CD14-positive monocyte (primary cell): ENCODE measurements around the gene PPM1B. TPM values are rescaled to one million over a fixed set of nuclear protein-coding genes. Genes with fewer than 3 reads are reported as not detected.
"Not testable (repeated sequence)": the region's sequence is repeated elsewhere in the genome, so short reads cannot be mapped to it uniquely, and the experiment has no call there.

Experiments
- DNase-seq, 3 donors: peaks; one replicate each; pipeline ENCODE4 v3.0.0-alpha.2; 2011 to 2022
- H2AFZ ChIP-seq: 2 replicates; pipeline ENCODE4 v1.6.0; 2012; ENCODE audit warnings: mild to moderate bottlenecking, low read depth, low read length, inconsistent platforms; ENCODE audit not compliant: insufficient read depth, poor library complexity, severe bottlenecking
- H3K27ac ChIP-seq, 2 donors: 1 replicate in 1 of 2; 2 replicates in 1 of 2; pipeline ENCODE4 v1.5.1; 2012 to 2013; ENCODE audit warnings: low read length in 2 of 2, control low read depth in 1 of 2, inconsistent platforms in 1 of 2, low read depth in 1 of 2, mild to moderate bottlenecking in 1 of 2
- H3K27me3 ChIP-seq, 2 donors: one replicate each; pipeline versions ENCODE4 v1.6.0 to v1.6.1; 2011 to 2013; ENCODE audit warnings: low read length in 2 of 2; ENCODE audit not compliant: control insufficient read depth in 2 of 2, insufficient read depth in 2 of 2
- H3K36me3 ChIP-seq, 2 donors: replicated peaks in 1 of 2; 1 replicate in 1 of 2; 2 replicates in 1 of 2; pipeline versions ENCODE4 v1.5.1 to v1.6.1; 2012 to 2013; ENCODE audit warnings: low read length in 2 of 2, control low read depth in 1 of 2, inconsistent platforms in 1 of 2, mild to moderate bottlenecking in 1 of 2; ENCODE audit not compliant: insufficient read depth in 2 of 2, control insufficient read depth in 1 of 2
- H3K4me1 ChIP-seq, 2 donors: 1 replicate in 1 of 2; 2 replicates in 1 of 2; pipeline versions ENCODE4 v1.5.1 to v1.6.1; 2012 to 2013; ENCODE audit warnings: low read length in 2 of 2, control low read depth in 1 of 2, inconsistent platforms in 1 of 2, mild to moderate bottlenecking in 1 of 2, moderate library complexity in 1 of 2; ENCODE audit not compliant: insufficient read depth in 2 of 2, control insufficient read depth in 1 of 2
- H3K4me2 ChIP-seq: replicated peaks from 2 replicates; pipeline ENCODE3; 2012; ENCODE audit warnings: low read length, moderate library complexity, mild to moderate bottlenecking; ENCODE audit not compliant: poor library complexity, severe bottlenecking; ENCODE audit errors: extremely low read depth
- H3K4me3 ChIP-seq, 3 experiments: fragments of 200-600 bp in 1 of 3; sonication (generic) in 1 of 3; replicated peaks in 1 of 3; 1 replicate in 2 of 3; 2 replicates in 1 of 3; pipeline ENCODE4 v1.5.1; 2011 to 2013; ENCODE audit warnings: low read length in 3 of 3, mild to moderate bottlenecking in 3 of 3, control low read depth in 2 of 3, low read depth in 2 of 3, inconsistent platforms in 1 of 3, moderate library complexity in 1 of 3
- H3K79me2 ChIP-seq: 2 replicates; pipeline ENCODE4 v1.6.0; 2012; ENCODE audit warnings: mild to moderate bottlenecking, control low read depth, inconsistent platforms, low read length, moderate library complexity; ENCODE audit not compliant: insufficient read depth
- H3K9ac ChIP-seq: 2 replicates; pipeline ENCODE4 v1.6.0; 2017; ENCODE audit warnings: low read length, mild to moderate bottlenecking; ENCODE audit not compliant: insufficient read depth, poor library complexity, severe bottlenecking
- H3K9me3 ChIP-seq, 2 donors: replicated peaks in 1 of 2; 1 replicate in 1 of 2; 2 replicates in 1 of 2; pipeline versions ENCODE4 v1.5.1 to v1.6.1; 2012 to 2013; ENCODE audit warnings: low read length in 2 of 2, control low read depth in 1 of 2; ENCODE audit not compliant: control insufficient read depth in 1 of 2, insufficient read depth in 1 of 2
- H4K20me1 ChIP-seq: 2 replicates; pipeline ENCODE4 v1.6.0; 2012; ENCODE audit warnings: mild to moderate bottlenecking, low read length, control low read depth, moderate library complexity; ENCODE audit not compliant: insufficient read depth
- H3K27ac Mint-ChIP-seq, 7 donors: one replicate each; pipeline ENCODE4 v1.8.0; 2020; ENCODE audit warnings: mild to moderate bottlenecking in 7 of 7, mixed read lengths in 7 of 7, moderate library complexity in 6 of 7, inconsistent platforms in 2 of 7
- H3K27me3 Mint-ChIP-seq, 3 donors: one replicate each; pipeline ENCODE4 v1.8.0; 2021 to 2022; ENCODE audit warnings: low read depth in 3 of 3, mild to moderate bottlenecking in 3 of 3, mixed read lengths in 3 of 3, moderate library complexity in 3 of 3, inconsistent platforms in 1 of 3
- H3K36me3 Mint-ChIP-seq, 2 donors: one replicate each; pipeline ENCODE4 v1.8.0; 2020; ENCODE audit warnings: mixed read lengths in 2 of 2, inconsistent platforms in 1 of 2, mild to moderate bottlenecking in 1 of 2
- H3K4me1 Mint-ChIP-seq: one replicate; pipeline ENCODE4 v1.8.0; 2020; ENCODE audit warnings: mild to moderate bottlenecking, mixed read lengths
- H3K4me3 Mint-ChIP-seq, 2 donors: one replicate each; pipeline ENCODE4 v1.8.0; 2020; ENCODE audit warnings: mild to moderate bottlenecking in 2 of 2, mixed read lengths in 2 of 2, moderate library complexity in 1 of 2
- H3K9me3 Mint-ChIP-seq, 7 donors: one replicate each; pipeline ENCODE4 v1.8.0; 2020 to 2022; ENCODE audit warnings: mixed read lengths in 7 of 7, mild to moderate bottlenecking in 6 of 7, moderate library complexity in 6 of 7, inconsistent platforms in 2 of 7
- CTCF ChIP-seq: fragments of 200-600 bp; IDR thresholded peaks from one replicate; pipeline ENCODE4 v1.8.0; 2022; ENCODE audit warnings: antibody characterized with exemption, mild to moderate bottlenecking
- WGBS: methylation state at CpG from one replicate; pipeline ENCODE4 v1.1.5; 2013; ENCODE audit warnings: missing lambda C conversion rate; ENCODE audit not compliant: insufficient coverage; 5-methylcytosine and 5-hydroxymethylcytosine counted together
- intact Hi-C, 2 donors: fragments of 100-400 bp; cut with micrococcal nuclease; formaldehyde crosslinking; loops; one replicate each; pipeline versions ENCODE4 v1.15.0 to v1.15.1; 2023
- polyA plus RNA-seq, 3 donors: library from polyadenylated mRNA; depleted of rRNA in 1 of 3; unstranded in 2 of 3; stranded (reverse) in 1 of 3; fragments of 300-500 nt in 2 of 3; fragments of >200 nt in 1 of 3; fragmentation: Illumina TruSeq in 2 of 3; gene quantifications; 1 replicate in 2 of 3; 2 replicates in 1 of 3; pipeline ENCODE4 v1.2.3, GENCODE V29; 2012 to 2021

The PPM1B gene
- polyA plus RNA-seq, 3 donors: 17.7 to 34.6 (median 24.9) TPM

GRCh38 chr2:44207102-44207501 lies 38.4 kb downstream of the PPM1B start:
- intact Hi-C loops: no loop called here
- Histone ChIP-seq H2AFZ (no peak overlapping the region), H3K4me1 (no peaks in the 10 kb centered on the region), H3K4me2 (no peak overlapping the region), H4K20me1 (peaks cover 97% of the 10 kb centered on the region), H3K9ac (no peak overlapping the region), H3K9me3 (no peaks in the 10 kb centered on the region), H3K79me2 (peaks cover 97% of the 10 kb centered on the region), H3K27ac (peak overlapping the region in 1 of 2 donors; percentile 3), H3K36me3 (peaks cover 26 to 68% of the 10 kb centered on the region in 2 donors), H3K4me3 (no peak overlapping the region), H3K27me3 (no peaks in the 10 kb centered on the region)
- Mint-ChIP-seq H3K4me1 (no peaks in the 10 kb centered on the region), H3K4me3 (no peak overlapping the region), H3K27me3 (no peaks in the 10 kb centered on the region), H3K36me3 (peaks cover 41 to 55% of the 10 kb centered on the region in 2 donors), H3K9me3 (peaks cover 0 to 3% (median 0%) of the 10 kb centered on the region in 7 donors), H3K27ac (no peak overlapping the region)
- no peak for TF ChIP-seq CTCF
- WGBS: no CpG with 5 or more reads among the region's 2 CpGs
- DNase-seq: no peak

- Histone ChIP-seq H4K20me1 (peaks cover 97% of the 10 kb centered on the region), H3K79me2 (peaks cover 97% of the 10 kb centered on the region), H3K36me3 (peaks cover 31 to 68% of the 10 kb centered on the region in 2 donors)
- H3K4me3 ChIP-seq, H3K4me2 ChIP-seq, H3K9me3 ChIP-seq, DNase-seq, H3K4me3 Mint-ChIP-seq, H2AFZ ChIP-seq, intact Hi-C loops, H3K4me1 ChIP-seq, H3K27me3 Mint-ChIP-seq, H3K9ac ChIP-seq, H3K9me3 Mint-ChIP-seq, H3K27ac ChIP-seq, H3K4me1 Mint-ChIP-seq, H3K27me3 ChIP-seq: not testable (repeated sequence)
- WGBS: 88% methylated on average over 2 of the region's 8 CpGs
- Mint-ChIP-seq H3K27ac (peak overlapping the region in 1 of 7 donors; percentile 26), H3K36me3 (peaks cover 43 to 59% of the 10 kb centered on the region in 2 donors)
Observed at GRCh38 chr2:44207648-44208047, 39.0 kb downstream of the PPM1B start.
